ENCODE data around the gene ARL6IP1.

ARL6IP1 gene

DNA sequence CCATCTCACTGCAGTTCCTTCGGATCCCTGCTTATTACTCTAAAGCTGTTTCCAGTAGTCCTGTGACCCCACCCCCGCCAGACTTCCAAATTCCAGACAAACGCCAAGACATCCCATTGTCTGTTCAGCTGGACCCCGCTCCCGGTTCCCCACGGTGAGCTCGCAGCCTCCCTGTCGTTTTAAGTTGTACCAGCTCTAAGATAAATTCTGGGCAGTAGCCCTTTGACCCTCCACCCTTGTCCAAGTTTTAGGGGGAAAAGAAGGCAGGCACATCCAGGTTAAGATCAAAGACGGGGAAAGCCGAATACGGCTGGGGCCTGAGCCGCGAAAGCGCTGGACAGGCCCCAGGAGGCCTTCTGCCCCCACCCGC lies 589 bp downstream of the ARL6IP1 start:
- peak; percentile 21 to 31 for DNase-seq (ENCODE audit: low read depth in 2 of 2)
- TF ChIP-seq, protein P1, sequence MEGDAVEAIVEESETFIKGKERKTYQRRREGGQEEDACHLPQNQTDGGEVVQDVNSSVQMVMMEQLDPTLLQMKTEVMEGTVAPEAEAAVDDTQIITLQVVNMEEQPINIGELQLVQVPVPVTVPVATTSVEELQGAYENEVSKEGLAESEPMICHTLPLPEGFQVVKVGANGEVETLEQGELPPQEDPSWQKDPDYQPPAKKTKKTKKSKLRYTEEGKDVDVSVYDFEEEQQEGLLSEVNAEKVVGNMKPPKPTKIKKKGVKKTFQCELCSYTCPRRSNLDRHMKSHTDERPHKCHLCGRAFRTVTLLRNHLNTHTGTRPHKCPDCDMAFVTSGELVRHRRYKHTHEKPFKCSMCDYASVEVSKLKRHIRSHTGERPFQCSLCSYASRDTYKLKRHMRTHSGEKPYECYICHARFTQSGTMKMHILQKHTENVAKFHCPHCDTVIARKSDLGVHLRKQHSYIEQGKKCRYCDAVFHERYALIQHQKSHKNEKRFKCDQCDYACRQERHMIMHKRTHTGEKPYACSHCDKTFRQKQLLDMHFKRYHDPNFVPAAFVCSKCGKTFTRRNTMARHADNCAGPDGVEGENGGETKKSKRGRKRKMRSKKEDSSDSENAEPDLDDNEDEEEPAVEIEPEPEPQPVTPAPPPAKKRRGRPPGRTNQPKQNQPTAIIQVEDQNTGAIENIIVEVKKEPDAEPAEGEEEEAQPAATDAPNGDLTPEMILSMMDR (IDR thresholded peaks at IDR 0.05; ENCODE audit: low read depth, low read length): no peak
- peak overlapping the region; percentile 93 to 97 for H3K4me3 ChIP-seq (replicated peaks in 1 of 2; ENCODE audit: low read depth in 2 of 2, low read length in 2 of 2)

DNA sequence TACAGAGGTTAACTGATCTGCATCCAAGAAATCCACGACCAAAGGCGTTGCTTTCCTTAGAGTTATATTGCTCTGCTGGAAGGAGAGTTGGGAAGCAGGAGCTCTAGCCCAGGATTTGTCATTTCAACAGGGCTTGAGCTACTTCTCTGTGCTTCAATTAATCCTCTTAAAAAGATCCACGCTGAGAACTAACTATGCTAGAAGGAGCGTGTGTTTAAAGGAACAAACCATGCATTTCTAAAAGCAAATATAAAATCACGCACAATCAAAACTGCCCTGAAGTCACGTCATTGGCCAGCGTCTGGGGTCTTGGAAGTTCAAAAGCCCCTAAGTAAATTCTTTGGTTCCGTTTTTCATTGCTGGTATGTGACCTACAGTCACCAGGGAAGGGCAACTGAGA lies 1.1 kb downstream of the ARL6IP1 start:
- no peak for DNase-seq (ENCODE audit: low read depth in 2 of 2)
- TF ChIP-seq, protein P1 (IDR thresholded peaks at IDR 0.05; ENCODE audit: low read depth, low read length): no peak
- peak overlapping the region; percentile 93 to 97 for H3K4me3 ChIP-seq (replicated peaks in 1 of 2; ENCODE audit: low read depth in 2 of 2, low read length in 2 of 2)

DNA sequence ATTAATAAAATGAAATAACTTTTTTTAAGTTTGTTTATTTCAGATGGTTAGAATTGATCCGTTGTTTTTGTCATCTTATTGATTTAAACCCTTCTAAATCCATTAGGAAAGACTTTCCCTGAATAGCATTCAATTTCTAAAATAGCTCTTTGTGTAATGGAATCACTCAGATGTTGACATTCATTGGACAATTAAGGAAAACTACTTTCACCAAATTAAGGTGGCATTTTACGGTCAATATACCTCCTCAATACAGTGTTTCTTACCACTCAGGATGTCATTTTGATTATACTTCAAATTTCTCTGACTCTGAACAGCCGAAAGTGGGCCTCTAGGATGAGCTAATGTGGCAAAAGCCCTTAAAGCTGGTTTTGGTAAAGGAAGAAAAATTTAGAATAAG lies 1.8 kb downstream of the ARL6IP1 start:
- H3K4me3 ChIP-seq (replicated peaks in 1 of 2; ENCODE audit: low read depth in 2 of 2, low read length in 2 of 2): peak overlapping the region; percentile 93 to 97
- DNase-seq (ENCODE audit: low read depth in 2 of 2): no peak
- TF ChIP-seq, protein P1 (IDR thresholded peaks at IDR 0.05; ENCODE audit: low read depth, low read length): no peak

DNA sequence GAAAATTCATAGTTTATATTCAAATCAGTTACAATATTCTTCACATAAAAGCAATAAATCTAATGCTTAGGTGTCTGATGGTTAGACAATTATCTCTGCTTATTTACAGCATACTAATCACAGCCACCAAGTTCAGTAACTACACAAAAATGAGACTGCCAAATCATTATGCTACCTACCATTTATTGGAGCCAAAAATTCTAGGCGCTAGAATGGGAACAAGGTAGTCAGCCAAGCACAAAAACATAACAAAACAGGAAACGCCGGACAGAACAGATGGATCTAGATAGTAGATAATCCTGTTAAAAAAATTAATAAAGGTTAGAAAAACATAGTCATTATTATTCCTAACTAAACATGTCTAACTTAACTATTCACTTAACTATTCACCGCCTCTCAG lies 3.6 kb downstream of the ARL6IP1 start:
- no peak overlapping the region for H3K4me3 ChIP-seq (replicated peaks in 1 of 2; ENCODE audit: low read depth in 2 of 2, low read length in 2 of 2)
- no peak for DNase-seq (ENCODE audit: low read depth in 2 of 2)
- TF ChIP-seq, protein P1 (IDR thresholded peaks at IDR 0.05; ENCODE audit: low read depth, low read length): no peak

DNA sequence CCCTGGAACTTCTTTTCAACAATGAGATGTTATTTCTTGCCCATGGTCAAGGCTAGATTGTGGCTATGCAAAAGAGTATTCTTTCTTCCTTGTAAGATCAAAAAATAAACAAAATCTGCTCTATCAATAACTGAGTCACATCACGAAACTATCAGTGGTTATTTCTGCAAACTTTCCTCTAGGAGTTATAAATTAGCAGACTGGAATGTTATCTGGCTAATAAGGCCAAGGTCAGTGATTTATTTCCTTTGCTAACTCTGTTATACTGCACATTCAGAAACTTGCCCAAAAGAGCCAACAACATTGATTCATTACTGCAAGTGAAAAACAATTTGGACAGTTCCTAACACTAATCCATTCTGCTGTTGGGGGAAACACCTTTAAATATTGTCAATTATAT lies 5.0 kb downstream of the ARL6IP1 start:
- TF ChIP-seq, protein P1 (IDR thresholded peaks at IDR 0.05; ENCODE audit: low read depth, low read length): no peak
- H3K4me3 ChIP-seq (replicated peaks in 1 of 2; ENCODE audit: low read depth in 2 of 2, low read length in 2 of 2): no peak overlapping the region
- DNase-seq (ENCODE audit: low read depth in 2 of 2): no peak

DNA sequence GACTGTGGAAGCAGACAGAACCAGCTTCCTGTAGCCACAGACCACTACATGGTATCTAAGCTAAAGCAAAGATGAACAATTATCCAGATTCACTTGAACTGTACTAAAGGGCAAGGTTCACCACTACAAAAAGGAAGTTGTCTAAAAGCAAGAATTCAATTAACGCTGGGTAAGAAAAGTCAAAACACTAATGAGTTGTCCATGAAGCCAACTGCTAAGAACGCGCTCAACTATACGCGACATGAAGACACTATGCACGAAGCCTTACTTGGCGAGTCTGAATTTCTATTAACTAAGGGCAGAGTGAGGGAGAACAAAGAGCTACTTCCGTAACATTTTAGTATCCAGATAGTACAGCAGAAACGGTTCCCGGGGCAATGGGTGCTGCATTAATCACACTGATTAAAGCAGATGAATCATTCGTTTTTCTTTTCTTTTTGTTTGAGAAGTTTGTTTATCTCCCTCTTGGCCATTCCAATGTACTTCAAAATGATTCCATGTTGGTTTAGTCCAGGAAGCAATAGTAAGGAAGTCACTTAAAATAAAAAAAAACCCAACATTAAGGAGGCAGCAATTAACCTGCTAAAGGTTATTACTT lies 8.4 kb downstream of the ARL6IP1 start:
- TF ChIP-seq, protein P1 (IDR thresholded peaks at IDR 0.05; ENCODE audit: low read depth, low read length): no peak
- DNase-seq (ENCODE audit: low read depth in 2 of 2): peak in 1 of 2 donors; percentile 42
- H3K4me3 ChIP-seq (replicated peaks in 1 of 2; ENCODE audit: low read depth in 2 of 2, low read length in 2 of 2): no peak overlapping the region
